T-helper 9 cell (primary cell): ENCODE measurements around the gene FRRS1.
"Not testable (repeated sequence)": the region's sequence is repeated elsewhere in the genome, so short reads cannot be mapped to it uniquely, and the experiment has no call there.

ENCODE experiments used
- DNase-seq: peaks from one replicate; pipeline ENCODE4 v3.0.0-alpha.2; 2020

FRRS1 gene

DNA sequence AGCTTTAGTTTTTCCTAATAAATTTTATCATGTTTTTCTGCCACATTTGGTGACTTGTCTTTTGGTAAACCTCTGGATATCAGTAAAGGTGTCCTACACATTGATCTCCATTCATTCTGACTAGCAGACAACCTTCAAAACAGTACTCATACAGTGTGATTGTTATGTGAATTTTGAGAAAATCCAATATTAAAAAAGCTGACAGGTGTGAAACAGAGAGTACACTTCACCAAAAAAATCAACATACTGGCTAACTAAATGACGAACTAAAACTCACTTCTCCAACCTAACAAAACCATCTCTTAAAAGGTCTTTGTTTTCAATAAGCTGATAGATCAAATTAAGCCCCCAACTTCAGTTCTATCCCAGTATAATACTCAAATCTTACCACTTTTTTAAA, 1.5 kb downstream of the FRRS1 start:
- DNase-seq, result no peak

DNA sequence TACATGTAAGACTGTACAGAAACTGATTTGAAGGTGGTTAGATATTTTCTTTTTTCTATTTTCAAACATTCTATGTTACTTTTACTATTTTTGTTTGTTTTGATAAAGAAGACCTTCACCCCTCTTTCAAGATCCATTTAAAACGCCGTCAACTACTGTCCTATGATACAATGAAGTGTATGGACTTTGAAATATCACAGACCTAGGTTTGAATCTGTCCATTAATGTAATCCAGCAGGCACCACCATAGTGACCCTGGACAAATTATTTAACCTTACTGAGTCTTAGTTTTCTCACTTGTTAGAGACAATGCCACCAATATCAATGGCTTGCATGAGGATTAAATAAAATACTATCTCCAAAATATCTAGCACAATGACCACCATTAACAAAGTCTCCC, 2.0 kb downstream of the FRRS1 start:
- no peak for DNase-seq

DNA sequence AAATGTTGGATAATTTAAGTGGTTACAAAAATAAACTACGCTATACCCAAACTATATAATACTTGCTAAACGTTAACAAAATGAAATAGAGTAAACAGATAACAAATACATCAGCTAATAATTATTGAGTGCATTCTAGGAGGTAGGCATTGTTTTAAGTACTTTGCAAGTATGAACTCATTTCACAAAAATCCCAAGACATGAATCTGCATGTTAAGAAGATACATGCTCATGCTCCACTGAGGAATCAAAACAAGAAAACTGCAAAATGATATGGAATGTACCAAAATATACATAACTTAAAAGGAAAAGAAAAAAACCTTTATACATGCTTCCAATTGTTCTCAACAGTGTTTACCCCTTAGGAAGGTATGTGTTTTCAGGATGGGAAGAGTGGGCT, 2.5 kb downstream of the FRRS1 start:
- no peak for DNase-seq

DNA sequence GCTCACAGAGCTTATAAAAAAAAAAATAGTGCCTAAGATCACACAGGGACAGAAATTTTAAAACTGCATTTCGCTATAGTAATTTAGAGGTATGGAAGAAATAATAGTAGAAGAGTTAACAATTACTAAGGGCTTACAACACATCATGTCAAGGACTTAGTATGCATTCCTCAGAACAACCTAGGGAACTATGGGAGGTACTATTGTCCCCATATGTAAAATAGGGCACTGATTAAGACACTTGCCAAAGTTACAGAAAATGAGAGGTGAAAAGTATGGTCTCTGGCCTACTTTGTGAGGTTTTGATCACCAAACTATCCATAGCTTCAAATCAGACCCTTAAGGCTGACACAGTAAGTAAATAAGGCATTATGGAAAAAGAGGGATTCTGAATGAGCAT, 4.7 kb downstream of the FRRS1 start:
- no peak for DNase-seq

DNA sequence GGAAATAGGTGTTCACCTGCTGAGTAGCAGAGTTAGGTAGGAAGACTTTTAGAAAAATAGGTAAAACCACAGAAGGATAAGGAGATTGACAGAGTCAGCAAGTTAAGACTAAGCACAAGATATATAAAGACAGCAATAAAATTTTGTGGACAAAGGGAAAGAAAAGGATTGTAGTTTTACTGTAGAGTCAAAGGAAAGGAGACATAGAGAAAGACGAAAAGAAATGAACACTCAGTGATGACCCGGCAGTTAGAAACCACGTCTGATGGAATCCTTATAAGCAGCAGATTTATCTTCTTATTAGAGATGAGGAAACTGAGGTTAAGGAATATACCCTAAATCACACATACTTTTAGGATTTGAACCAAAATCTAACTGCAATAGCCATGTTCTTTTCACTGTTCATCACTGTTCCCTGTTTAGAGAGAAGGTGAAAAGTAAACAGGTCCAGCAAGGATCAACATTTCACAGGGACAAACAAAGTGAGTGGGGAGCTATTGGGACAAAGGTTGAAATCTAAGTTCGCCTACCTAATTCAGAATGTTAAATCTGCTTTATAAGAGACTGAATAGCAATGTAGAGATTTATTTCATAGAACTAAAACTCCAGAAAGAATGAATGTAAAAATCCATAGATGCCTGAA, 6.8 kb downstream of the FRRS1 start:
- no peak for DNase-seq

DNA sequence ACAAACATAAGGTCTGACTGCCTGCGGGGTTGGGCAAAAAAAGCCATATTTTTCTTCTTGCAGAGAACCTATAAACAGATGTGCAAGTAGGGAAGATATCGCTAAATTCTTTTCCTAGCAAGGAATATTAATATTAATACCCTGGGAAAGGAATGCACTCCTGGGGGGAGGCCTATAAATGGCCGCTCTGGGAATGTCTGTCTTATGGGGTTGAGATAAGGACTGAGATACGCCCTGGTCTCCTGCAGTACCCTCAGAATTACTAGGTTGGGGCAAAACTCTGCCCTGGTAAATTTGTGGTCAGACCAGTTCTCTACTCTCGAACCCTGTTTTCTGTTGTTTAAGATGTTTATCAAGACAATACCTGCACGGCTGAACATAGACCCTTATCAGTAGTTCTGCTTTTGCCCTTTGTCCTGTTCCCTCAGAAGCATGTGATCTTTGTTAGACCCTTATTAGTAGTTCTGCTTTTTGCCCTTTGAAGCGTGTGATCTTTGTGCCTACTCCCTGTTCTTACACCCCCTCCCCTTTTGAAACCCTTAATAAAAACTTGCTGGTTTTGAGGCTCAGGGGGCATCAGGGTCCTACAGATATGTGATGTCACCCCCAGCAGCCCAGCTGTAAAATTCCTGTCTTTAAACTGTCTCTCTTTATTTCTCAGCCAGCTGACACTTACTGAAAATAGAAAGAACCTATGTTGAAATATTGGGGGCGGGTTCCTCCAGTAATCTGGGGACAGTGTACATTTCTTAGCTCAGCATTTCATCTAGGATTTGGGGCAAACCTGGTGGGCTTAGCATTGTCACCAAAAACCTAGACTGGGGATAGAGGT, 7.5 kb downstream of the FRRS1 start:
- DNase-seq, result not testable (repeated sequence)

DNA sequence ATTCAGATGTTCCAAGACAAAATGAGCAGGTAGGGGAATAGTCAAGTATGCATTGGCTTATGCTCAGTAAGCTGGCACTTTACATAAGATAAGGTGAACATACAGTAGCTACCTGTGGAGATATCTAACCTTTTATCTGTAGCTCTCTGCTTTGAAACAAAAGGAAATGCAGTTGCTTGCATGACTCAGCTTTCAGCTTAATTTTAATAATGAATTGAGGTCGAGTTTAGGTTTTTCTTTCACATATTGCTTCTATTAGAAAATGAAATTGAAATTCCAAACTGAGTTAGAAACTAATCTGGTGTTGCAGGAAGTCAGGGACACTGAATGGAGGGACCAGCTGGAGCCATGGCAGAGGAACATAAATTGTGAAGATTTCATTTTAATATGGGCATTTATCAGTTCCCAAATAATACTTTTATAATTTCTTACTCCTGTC, 8.3 kb downstream of the FRRS1 start:
- no peak for DNase-seq

DNA sequence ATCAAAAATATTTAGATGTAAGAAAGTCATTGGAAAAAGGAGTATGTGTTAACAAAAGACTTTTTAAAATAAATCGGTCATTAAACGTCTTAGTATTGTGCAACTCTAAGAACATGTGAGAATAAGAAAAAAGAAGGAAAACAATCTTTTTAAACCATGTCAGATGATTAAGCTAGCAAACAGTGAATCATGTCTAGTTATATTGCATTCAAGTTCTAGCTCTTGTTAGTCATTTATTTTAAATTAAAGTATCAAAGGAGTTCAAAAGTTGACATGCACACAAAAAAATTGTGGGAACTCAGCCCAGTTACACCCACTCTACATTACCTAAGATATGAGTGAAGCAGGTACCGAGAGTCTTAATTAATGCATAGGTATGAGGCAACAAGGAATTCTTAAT, 9.8 kb downstream of the FRRS1 start:
- DNase-seq, result no peak

DNA sequence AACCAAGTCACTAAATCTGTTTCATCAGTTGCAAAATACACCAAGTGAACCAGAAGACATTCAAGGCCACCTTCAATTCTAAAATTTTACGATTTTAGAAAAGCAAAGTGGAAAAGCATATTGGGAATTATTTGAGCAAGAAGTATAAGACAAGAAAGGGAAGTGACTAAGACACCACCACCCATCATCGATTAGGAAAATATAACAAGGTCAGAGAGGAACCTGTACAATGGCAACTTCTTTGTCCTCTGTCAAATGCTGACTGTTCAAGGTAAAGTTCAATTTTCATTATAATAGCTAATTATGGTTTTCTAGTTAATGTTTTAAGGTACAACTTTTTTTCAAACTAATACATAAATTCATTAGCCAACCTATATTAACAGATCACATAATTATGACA, 10.8 kb downstream of the FRRS1 start:
- no peak for DNase-seq

DNA sequence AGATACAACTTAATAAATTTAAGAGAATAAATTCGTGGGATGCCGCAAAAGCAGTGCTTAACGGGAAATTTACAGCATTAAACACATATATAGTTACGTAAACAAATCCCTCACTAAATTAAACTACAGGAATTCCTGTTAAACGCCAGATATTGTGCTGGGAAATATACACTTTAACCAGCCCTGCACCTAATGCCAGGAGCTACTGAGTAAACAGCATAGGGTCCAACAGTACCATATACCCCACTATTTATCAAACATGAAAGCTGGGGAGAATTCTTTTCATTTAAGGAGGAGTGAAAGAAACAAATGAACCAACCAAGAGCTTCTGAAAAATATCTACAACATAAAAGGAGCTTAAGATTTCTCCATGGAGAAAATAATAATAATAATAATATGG, 11.7 kb downstream of the FRRS1 start:
- DNase-seq, result no peak

DNA sequence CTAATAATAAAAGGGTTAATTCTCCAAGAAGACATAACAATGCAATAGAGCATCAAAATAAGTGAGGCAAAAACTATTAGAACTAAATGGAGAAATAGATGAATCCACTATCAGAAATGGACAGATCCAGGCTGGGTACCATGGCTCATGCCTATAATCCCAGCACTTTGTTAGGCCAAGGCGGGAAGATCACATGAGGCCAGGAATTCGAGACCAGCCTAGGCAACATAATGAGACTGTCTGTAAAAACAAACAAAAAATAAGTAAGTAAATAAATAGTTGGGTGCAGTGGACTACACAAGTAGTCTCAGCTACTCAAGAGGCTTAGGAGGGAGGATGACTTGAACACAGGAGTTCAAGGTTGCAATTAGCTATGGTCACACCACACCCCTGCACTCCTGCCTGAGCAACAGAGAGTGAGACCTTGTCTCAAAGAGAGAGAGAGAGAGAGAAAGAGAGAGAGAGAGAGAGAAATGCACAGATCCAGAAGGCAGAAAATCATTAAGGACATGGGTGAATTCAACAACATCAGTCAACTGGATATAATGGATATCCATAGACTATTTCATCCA, 12.3 kb downstream of the FRRS1 start:
- DNase-seq, result no peak

DNA sequence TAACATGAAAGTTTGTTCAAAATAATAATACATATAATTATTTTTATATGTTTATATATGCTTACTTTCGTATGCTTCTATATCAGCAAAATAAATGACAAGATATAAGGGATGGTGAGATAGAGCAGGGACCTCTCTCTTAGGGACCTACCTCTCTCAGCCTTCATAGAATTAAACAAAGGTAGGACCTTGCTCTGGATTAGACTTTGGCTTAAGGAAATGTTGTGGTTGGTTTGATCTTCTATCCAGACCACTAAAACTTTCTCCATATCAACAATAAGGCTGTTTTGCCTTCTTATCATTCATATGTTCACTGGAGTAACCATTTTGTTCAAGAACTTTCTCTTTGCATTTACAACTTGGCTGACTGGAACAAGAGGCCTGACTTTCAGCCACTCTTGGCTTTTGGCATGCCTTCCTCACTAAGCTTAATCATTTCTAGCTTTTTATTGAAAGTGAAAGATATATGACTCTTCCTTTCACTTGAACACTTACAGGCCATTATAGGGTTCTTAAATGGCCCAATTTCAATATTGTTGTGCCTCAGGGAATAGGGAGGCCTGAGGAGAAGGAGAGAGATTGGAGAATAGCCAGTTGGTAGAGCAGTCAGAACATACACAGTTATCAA, 14.4 kb downstream of the FRRS1 start:
- DNase-seq, result no peak

DNA sequence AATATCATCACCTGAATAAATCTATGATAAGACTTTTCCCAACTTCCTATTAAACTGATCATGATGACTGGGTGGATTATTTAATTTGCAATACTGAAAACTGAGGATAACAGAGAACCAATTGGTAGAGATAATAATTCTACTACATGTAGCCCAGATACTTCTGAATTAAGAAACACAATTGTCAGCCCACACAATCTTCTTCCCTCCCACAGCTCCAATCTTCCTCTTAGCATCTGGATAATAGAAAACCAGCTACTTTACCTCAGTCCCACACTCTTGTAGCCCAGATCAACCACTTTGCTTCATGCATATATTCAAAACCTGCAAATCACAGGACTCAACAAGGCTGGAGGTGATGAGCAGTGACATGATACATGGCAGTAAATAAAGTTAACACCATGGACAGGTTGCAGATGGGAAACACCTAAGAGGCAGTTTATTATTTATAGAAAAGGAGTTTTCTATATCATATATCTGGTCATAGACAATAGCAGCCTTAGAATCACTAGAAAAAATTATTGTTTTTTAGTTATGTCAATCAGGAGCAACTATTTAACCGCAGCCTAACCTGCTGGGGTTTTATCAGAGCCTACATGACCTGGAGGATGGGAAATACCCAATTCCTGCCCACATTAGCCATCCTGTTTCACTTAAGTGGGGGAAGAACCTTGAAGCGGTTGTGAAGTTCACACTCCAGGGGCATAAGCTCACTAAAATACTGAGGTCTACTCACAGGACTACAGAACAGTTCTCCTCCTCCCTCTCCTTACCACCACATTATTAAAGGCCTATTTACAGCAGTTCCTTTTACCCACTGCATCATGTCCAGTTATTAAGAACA, 16.7 kb downstream of the FRRS1 start:
- no peak for DNase-seq

DNA sequence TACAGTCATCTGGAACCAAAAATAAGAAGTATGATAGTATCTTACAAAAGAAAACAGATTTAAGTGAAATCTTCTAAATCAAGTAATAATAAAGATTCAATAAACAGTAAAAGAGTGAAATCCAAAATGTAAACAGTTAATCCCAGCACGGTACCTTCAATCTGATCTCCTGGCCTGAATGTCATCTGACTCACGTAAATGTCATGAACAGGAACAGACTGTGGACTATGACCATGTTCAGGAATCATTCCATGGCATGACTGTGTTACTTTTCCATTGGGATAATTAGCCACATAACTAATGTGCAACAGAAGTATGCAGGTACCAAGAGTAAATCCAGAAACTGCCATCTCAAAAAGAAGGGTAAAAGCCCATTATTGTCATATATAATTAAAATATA, 18.0 kb downstream of the FRRS1 start:
- no peak for DNase-seq

DNA sequence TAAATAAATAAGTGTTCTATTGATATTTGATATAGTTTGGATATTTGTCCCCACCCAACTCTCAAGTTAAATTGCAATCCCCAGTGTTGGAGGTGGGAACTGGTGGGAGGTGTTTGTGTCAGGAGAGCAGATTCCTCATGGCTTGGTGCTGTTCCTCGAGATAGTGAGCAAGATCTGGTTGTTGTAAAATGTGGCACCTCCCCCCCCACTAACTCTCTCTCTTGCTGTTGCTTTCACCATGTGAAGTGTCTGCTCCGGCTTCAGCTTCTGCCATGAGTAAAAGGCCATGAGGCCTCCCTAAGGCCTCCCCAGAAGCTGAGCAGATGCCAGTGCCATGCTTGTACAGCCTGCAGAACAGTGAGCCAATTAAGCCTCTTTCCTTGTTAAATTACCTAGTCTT, 20.8 kb downstream of the FRRS1 start:
- no peak for DNase-seq

DNA sequence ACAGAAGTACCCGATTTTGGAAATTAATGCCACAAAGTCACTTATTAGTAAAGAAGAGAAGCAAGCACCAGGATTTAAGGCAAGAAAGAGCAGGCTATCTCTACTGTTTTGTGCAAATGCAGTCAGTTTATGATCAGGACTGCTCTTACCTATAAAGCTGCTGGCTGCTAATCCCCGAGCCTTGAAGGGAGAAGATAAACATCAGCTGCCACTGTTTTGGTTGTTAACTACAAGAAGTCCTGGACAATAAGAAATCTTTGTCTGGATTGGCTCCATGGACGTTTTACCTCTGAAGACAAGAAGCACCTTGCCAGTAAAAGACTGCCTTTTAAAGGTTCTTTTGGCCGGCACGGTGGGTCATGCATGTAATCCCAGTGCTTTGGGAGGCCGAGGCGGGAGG, 21.4 kb downstream of the FRRS1 start:
- no peak for DNase-seq

DNA sequence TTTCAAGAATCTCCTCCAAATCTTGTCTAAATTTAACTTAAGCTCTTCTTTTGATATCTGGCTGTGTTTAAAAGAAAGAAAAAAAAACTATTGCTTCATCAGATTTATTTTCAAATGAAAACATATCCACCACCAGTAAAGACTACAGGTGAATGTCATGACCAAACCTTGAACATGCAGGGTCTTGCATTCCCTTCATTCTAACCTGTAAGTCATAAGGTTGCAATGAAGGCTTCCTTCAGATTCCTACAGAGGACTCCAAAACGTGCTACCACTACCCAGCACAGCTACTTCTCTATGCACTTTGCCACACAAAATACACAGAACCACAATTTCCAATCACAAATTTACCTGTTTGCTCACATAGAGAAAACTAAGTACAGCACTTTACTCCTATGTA, 26.3 kb downstream of the FRRS1 start:
- no peak for DNase-seq

DNA sequence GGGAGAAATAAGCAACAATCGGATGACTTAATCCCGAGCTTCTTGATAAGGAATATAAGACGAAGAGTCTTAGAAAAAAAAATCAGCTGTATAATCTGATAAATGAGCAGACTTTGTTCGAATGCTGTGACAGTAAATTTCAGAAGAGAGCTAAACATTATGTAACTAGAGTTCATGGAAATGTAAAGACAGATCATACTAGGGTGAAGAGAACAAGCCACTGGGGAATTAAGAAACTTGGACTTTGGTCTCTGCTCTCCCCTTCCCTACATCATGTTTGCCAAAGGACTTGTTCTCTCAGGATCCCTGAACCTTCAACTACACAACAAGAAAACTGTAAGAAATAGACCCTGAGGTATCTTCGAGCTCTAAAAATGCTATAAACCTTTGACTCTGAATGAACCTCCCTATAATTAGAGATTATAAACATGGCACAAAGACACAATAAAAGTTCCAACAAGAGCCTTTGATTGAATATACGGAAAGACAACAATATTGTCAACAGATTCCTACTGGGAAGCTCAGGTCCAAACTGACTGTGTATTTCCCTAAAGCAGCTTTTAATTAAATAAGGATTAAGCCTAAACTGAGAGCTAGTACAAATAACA, 27.5 kb downstream of the FRRS1 start:
- DNase-seq, result no peak

DNA sequence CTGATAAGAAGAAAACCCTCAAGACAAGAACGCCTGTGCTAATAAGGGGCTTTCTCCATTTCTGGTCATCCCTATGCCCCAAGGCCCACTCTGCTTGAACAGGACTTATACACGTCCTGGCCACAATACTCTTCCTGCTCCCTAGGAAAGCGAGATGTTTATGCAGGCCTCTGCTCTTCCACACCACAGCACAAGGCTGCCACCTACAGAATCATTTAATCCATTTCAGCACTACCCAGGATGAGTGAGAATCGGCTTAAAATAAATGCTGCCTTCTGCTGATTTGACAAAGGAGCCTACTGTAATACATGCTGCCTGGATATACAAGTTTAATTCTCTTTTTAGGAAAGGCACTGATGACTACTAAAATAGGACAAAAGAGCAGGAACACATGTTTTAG, 29.4 kb downstream of the FRRS1 start:
- DNase-seq, result no peak

DNA sequence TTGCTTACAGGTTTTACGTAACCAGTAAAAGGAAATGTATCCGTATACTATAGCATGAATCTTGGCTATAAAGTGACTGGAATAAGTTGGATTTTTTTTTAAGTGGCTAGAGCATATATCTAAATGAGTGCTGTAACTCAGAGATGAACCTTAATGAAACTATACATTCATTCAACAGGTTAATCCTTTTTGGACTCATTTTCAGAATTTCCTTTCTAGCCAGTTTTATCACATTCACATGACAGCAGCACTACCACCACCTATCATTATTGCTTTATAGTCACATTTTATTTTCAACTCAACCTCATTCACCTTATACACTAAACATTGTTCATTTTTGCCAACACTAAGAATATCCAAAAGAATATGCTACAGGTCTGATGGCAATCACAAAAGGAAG, 30.6 kb downstream of the FRRS1 start:
- DNase-seq, result no peak

DNA sequence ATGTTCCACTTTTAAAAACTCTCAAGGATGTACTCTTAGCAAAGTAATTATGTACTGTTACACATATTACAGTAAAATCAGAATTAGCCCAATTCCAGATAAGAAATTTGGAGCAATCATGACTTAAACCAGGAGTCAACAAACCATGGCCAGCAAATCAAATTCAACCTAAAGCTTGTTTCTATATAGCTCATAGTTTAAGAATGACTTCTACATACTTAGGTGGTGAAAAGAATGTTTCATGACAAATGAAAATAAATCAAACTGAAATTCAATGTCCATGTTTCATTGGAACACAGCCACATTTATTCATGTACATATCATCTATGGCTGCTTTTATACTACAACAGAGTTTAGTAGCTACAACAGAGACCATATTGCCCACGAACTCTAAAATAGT, 35.1 kb downstream of the FRRS1 start:
- no peak for DNase-seq

DNA sequence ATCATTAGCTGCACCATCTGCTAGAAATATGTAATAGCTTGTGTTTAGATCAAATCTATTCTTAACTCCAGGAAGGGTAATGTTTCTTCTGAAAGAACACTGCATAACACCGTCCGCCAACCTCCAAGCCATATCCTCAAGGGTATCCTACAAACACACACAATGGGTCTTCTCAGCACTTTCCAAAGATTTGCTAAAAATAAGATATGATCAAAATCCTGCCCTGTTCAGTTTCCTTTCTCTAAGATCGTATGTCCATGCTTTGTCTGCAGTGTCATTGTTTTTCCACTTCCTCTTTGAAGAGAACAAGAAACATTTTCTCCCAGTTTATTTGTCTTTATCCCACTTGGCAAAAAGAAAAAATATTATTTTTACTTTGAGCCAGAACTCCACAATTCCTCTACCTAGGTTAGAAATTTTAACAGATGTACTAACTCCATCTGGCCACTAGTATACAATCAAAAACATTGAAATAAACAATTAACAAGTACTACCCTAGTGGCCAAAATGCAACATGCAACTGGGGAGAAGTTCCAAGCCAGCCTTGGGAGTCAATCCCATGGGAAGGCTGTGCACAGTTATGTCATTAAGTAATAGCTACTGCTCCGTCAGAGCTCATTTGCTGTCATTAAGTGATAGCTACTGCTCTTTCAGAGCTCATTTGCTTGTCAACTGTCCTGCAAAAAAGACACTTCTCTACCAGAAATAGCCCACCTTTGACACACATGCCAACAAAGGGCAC, 37.8 kb downstream of the FRRS1 start:
- DNase-seq, result no peak
